ENCODE results near the gene MYH3.
"Not testable (repeated sequence)": the region's sequence is repeated elsewhere in the genome, so short reads cannot be mapped to it uniquely, and the experiment has no call there.

Gene MYH3

GRCh38 chr17:10657148-10657547 is at the start of gene MYH3:
TSS of gene MYH3 (minus strand) at chr17:10657309. CDS start at chr17:10655064, 2,245 bp downstream.
- DNase-seq (ENCODE audit: low spot score): no peak

GRCh38 chr17:10705727-10706126 is 48.6 kb upstream of the MYH3 start:
- no peak for DNase-seq (ENCODE audit: low spot score)

- DNase-seq (ENCODE audit: low spot score): peak; percentile 28
Measured at GRCh38 chr17:10702574-10702973, 45.5 kb upstream of the MYH3 start.

DNA sequence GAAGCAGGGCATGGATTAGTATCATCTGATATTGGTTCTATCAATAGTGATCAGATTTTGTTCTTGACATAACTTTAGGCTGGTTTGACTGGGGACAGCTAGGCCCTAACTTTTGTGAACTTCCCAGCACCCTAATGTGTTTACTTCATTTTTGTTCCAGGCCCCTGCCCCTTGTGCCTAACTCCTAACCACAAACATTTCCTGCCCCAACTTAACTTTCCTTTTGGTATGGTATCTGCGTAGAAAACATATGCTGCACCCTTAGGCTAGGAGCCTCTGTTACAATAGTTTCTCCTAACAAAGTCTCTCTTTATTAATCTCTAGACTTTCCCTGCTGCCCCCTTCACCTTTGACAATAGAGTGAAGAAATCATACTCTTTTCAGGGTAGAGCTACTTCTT is 42.7 kb upstream of the MYH3 start:
- no peak for DNase-seq (ENCODE audit: low spot score)

- peak; percentile 11 for DNase-seq (ENCODE audit: low spot score)
Measured at GRCh38 chr17:10698096-10698818, 41.1 kb upstream of the MYH3 start.

DNA sequence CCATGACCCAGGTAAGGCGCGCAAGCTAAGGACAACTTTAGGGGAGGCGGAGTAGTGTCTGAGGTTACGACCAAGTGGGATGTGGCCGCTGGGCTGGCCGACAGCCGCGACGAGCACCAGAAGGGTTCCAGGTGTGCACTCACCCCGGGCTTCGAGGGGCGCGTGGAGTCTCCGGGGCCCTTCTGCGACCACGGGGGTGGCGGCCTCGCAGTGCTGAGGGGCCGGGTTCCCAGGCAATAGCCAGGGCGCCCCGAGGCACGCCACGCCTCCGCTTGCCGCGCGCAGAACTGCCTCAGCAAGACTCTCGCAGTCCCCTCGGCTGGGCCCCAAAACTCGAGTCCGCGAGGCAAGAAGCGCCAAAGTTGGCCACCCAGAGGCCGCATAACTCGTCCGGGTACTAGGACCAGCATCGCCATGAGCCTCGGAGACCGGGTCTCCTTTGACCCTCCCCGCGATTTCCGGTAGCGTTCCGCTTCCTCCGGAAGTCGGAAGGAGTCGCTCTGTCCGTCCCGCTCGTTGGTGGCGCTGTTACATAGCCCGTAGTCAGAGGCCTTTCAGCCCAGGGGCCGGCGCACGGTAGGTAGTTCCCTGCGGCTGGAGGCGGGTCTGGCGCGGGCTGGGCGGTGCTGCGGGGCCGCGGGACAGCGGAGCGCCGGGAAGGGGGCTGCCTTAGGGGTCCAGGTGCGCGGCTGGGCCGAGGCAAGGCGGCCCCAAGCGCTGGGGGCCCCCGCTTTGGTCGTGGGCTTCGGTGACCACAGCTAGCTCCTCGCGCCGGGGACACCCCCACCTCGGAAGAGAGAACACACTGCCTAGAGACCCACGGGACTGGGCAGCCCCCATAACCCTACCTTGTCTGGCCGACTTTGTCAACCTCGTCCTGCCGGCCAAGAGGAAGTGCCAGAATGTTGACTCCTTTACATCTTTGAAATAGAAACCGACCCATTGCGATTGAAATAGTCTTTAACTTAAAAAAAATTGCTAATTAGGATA is 40.3 kb upstream of the MYH3 start, which contains the start of the genes ADPRM and SCO1:
Gene ADPRM (plus strand): TSS at position 503 of the 990 bp plus-strand sequence. CDS start 7,333 bp downstream, outside the sequence.
Gene SCO1 (minus strand): TSS at position 442 of the 990 bp plus-strand sequence. CDS start 26 bp downstream, at position 416.
- DNase-seq (ENCODE audit: low spot score): peak; percentile 95

GRCh38 chr17:10695875-10696407 is 38.8 kb upstream of the MYH3 start:
- DNase-seq (ENCODE audit: low spot score): not testable (repeated sequence)

DNA sequence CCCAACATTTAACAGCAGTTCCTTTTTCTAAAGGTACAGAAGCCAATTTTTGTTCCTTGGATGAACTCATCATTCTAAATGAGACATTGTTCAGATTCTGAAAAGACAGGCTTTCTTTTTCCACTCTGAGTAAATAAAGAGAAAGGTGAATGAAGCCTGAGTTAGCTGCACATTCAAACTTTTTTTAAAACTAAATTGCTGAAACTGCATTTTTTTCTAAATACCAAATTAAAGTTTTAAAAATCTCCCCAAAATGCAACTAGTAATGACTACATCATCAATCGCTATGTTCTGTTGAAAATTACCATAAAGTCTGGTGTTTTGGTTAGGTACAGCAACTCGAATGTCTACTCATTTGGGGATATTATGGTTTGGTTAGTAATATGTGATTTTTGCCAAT is 30.4 kb upstream of the MYH3 start:
- DNase-seq (ENCODE audit: low spot score): no peak

DNA sequence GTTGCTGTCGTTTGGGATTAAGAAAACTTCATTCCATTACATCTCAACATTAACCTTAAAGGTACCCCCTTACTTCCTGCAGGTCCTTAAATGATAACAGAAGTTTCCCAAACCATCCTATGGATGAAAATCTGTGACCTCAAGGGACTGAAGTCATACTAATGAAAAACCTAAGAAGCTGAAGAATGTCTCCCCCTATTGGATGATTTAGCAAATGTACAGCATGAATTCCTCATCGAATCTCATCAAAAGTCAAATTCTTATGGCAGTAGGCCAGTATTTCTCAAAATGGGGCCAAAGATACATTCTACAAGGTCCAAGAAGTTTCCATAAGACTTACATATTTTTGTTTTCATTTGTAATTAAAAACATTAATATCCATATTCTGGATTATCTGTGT is 26.7 kb upstream of the MYH3 start:
- peak; percentile 16 for DNase-seq (ENCODE audit: low spot score)

- no peak for DNase-seq (ENCODE audit: low spot score)
Measured at GRCh38 chr17:10681866-10682446, 24.8 kb upstream of the MYH3 start.

DNA sequence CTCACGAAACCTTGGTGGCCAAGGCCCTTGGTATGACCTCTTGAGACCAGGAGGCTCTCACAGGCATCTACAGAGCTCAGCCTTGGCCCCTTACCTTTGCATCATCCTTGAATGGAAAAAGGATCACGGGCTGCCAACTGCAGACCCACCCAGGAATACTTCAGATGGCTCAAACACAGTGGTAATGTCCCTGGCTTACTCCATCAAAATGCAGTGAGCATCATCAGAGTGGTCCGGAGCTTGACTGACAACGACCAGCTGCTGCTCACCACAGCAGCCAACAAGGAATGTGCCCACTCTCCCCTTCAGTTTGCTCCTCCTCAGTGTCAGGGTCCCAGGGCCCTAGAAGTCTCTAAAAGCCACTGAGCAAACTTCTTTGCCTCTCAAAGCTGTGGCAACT is 17.6 kb upstream of the MYH3 start:
- DNase-seq (ENCODE audit: low spot score): no peak

GRCh38 chr17:10673312-10673711 is 16.2 kb upstream of the MYH3 start:
- no peak for DNase-seq (ENCODE audit: low spot score)

DNA sequence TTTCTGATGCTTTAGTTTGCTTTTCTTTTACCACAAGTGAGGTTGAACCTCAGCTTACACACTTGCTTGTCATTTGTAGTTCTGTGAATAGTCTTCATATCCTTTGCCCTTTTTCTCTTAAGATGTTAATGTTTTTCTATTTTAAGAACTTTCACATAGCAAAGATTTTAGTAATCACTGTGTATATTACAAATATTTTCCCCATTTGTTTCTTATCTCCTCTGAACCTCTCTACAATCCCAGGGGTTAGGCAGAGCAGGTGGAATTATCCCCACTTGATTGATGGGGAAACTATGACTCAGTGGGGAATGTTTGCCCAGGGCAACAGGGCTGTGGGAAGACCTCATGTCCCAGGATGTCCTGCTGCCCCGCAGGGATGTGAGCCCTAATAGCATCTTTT is 11.7 kb upstream of the MYH3 start:
- DNase-seq (ENCODE audit: low spot score): peak; percentile 33

DNA sequence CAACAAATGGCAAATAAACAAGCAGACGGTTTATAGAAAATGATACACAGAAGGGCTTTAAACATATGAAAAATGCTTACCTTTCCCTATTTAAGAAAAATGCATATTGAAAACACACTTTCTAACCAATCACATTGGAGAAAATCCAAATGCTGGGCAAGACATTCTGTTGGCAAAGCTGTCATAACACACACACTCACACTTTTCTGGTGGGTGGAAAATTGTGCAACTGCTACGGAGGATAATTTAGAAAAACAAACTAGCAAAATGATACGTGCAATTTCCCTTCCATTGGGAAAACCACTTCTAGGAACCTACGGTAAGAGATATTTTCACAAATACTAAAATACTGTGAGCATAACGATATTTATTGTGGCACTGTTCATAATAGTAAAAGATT is 9.8 kb upstream of the MYH3 start:
- no peak for DNase-seq (ENCODE audit: low spot score)

DNA sequence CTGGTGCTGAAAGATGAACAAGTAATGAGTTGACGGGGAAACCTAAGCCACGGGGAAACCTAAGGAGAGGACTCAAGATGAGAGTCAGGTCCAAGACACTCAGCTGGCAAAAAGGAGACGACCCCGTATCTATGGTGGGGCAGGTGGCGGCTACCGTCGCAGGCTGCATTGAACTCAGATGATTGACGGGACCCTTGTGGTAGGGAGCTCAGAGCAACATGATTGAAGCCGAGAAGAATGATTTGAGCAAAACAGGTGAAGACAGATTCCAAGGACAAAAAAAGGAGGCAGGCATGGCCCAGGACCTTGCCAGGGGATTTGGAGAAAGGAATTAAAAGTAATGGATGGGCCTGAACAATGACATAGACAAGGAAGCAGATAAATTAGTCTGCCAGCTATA is 7.5 kb upstream of the MYH3 start:
- no peak for DNase-seq (ENCODE audit: low spot score)

DNA sequence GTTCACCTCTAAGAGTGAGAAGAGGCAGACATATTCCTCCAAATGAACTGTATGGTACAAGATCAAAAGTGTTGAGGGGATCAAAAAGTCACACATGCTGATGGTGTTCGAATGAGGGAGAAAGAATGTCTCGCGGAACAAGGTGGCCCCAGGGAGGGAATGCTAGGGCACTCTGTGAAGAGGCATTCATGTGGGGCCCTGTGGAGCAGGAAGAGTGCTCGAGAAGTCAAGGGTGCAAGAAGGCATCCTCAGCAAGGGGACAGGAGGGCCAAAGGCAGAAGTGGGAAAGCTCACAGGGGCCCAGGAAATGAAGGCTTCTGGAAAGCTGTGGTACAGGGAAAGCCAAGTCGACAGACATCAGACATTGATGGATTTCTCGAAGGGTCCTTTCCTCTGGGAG is 6.1 kb upstream of the MYH3 start:
- DNase-seq (ENCODE audit: low spot score): no peak

DNA sequence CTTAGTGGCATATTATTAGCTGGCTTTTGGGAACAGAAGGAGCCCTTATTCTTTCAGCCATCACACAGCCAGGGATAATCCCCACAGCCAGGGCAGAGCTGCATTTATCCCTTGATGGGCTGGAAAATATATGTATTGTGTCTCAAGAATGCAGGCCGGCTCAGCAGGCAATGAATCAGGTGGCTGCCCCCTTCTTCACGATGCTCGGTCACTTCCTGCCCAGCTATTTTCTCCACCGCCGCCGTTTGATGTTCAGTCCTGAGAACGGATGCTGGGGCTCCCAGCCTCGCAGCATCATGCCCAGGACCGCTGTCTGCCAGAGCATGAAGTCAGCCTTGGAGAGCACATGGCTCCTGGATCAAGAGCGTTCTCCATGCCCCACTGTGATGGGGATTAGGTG is 4.3 kb upstream of the MYH3 start:
- DNase-seq (ENCODE audit: low spot score): no peak

DNA sequence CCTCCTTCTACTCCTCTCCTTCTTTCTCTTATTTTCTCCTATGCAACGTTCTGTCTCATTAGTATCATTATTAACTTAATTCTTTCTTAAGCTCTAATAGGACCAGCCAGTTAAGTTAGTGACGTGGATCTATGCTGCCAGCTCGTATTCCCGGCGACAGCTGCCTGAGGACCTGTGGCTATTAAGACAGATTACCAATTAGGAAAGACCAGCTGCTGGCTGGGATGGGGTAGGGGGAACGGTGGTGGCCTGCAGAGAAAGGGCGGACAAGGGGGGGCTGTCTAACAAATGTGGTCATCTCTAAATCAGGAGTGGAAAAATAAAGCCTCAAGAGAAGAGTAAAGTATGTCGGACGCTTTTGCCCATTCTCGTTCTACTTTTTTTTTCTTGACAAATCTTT is 770 bp upstream of the MYH3 start:
- DNase-seq (ENCODE audit: low spot score): no peak

GRCh38 chr17:10653987-10654386 is 3.1 kb downstream of the MYH3 start:
- DNase-seq (ENCODE audit: low spot score): no peak

GRCh38 chr17:10652984-10653659 is 4.0 kb downstream of the MYH3 start:
- no peak for DNase-seq (ENCODE audit: low spot score)

GRCh38 chr17:10651927-10652326 is 5.2 kb downstream of the MYH3 start:
- no peak for DNase-seq (ENCODE audit: low spot score)

DNA sequence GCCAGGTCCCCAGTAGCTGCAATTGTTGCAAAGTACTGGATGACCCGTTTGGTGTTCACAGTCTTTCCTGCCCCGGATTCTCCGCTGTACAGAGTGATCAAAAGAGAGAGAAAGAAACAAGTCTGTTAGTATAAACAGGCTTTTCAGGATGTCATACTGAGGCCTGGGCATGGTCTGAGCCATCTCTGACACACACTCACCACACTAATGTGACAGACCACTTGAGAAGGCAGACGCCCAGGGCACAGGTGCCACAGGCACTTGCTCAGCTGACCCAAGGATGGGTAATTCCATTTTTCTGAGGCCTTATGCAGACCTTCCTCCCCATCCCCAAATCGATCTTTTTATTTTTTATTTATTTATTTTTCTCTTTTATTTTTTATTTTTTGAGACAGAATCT is 7.5 kb downstream of the MYH3 start:
- no peak for DNase-seq (ENCODE audit: low spot score)

Measured in kidney tubule cell (primary cell).